ENCODE data around the gene TBC1D28. TPM values are rescaled to one million over a fixed set of nuclear protein-coding genes. Genes with fewer than 3 reads are reported as not detected.

The TBC1D28 gene
- total RNA-seq, 6 donors from 2014 or later, result not detected

Small RNA genes lying within 50 kb of the gene (small RNA-seq; reads per million reads assigned to genes)
- gene AC026271.2, result 0 reads per million in 4 donors

Other genes with a start within 250 kb of the TBC1D28 start
- 1 to 10 TPM in 1 of 6 donors, under 1 TPM in 2, not detected in 3; 0.22 to 1.0 (median 0.34) TPM for gene LGALS9C, start 167.6 kb downstream of the TBC1D28 start, total RNA-seq
- 1 to 10 TPM; 1.2 to 4.6 (median 3.2) TPM for gene FOXO3B, start 37.9 kb upstream of the TBC1D28 start, total RNA-seq
- 1 to 10 TPM in 1 of 6 donors, under 1 TPM in 3, not detected in 2; 0.15 to 2.7 (median 0.47) TPM for gene FBXW10, start 99.7 kb upstream of the TBC1D28 start, total RNA-seq
- 10 to 100 TPM; 14.7 to 71.1 (median 34.9) TPM for gene TVP23B, start 136.8 kb upstream of the TBC1D28 start, total RNA-seq
- 10 to 100 TPM; 16.6 to 39.8 (median 29.2) TPM for gene PRPSAP2, start 213.7 kb upstream of the TBC1D28 start, total RNA-seq

Measured in upper lobe of left lung (tissue), 6 donors.